MG63 (cell line): ENCODE data around the gene LDLRAD4. TPM values are rescaled to one million over a fixed set of nuclear protein-coding genes. Genes with fewer than 3 reads are reported as not detected.

Experiments
- DNase-seq: peaks from one replicate; pipeline ENCODE4 v3.0.0-alpha.2; 2020
- H3K27me3 ChIP-seq: fragments of 250-450 bp; sonication (Bioruptor Pico); 2 replicates; pipeline ENCODE4 v1.5.1; 2020; ENCODE audit warnings: mild to moderate bottlenecking, moderate library complexity
- H3K36me3 ChIP-seq: fragments of 250-450 bp; sonication (Bioruptor Pico); 2 replicates; pipeline ENCODE4 v1.5.1; 2020; ENCODE audit warnings: mild to moderate bottlenecking, moderate library complexity
- H3K4me3 ChIP-seq: fragments of 250-450 bp; sonication (Bioruptor Pico); 2 replicates; pipeline ENCODE4 v1.5.1; 2020; ENCODE audit warnings: mild to moderate bottlenecking, moderate library complexity
- H3K9me3 ChIP-seq: fragments of 250-450 bp; sonication (Bioruptor Pico); 2 replicates; pipeline ENCODE4 v1.5.1; 2020; ENCODE audit warnings: mild to moderate bottlenecking, moderate library complexity
- total RNA-seq: library from RNA; depleted of rRNA; stranded (reverse); fragments of >200 nt; shearing (Covaris generic); gene quantifications from 2 replicates; pipeline ENCODE4 v1.2.3, GENCODE V29; 2014; ENCODE audit warnings: low replicate concordance

The LDLRAD4 gene
- total RNA-seq, 1 experiment from 2014 or later: 0.36 TPM

GRCh38 chr18:13313006-13313686 lies 94.6 kb downstream of the LDLRAD4 start:
- no peaks in the 10 kb centered on the region for H3K36me3 ChIP-seq
- peaks cover 5% of the 10 kb centered on the region for H3K9me3 ChIP-seq
- no peaks in the 10 kb centered on the region for H3K27me3 ChIP-seq
- DNase-seq: no peak
- H3K4me3 ChIP-seq: no peak overlapping the region

DNA sequence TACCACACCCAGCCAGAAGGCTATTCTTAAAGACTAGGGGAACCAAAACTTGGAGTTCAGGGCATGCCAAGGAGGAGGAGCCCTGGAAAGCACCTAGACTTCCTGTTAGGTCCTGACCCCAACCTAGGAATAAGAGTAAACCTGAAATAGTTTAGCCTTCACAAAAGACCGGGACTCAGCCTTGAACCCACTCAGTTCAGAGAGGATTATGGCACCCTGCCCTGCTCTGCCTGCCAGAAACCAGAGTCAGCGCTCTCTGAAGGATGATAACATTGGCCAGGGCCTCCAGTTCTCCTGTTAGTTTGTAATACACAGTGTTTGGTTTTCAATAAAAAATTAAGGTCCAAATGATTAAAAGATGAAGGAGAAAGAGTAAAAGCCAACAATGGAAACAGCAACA lies 96.4 kb downstream of the LDLRAD4 start:
- Histone ChIP-seq H3K9me3 (peaks cover 5% of the 10 kb centered on the region), H3K4me3 (no peak overlapping the region), H3K36me3 (no peaks in the 10 kb centered on the region), H3K27me3 (no peaks in the 10 kb centered on the region)
- no peak for DNase-seq

GRCh38 chr18:13316063-13316462 lies 97.5 kb downstream of the LDLRAD4 start:
- Histone ChIP-seq H3K36me3 (no peaks in the 10 kb centered on the region), H3K4me3 (no peak overlapping the region), H3K27me3 (no peaks in the 10 kb centered on the region), H3K9me3 (peaks cover 5% of the 10 kb centered on the region)
- no peak for DNase-seq

GRCh38 chr18:13317801-13318200 lies 99.2 kb downstream of the LDLRAD4 start:
- no peaks in the 10 kb centered on the region for H3K27me3 ChIP-seq
- no peak overlapping the region for H3K4me3 ChIP-seq
- no peaks in the 10 kb centered on the region for H3K36me3 ChIP-seq
- peaks cover 5% of the 10 kb centered on the region for H3K9me3 ChIP-seq
- no peak for DNase-seq

GRCh38 chr18:13318731-13319501 lies 100.4 kb downstream of the LDLRAD4 start:
- no peak for DNase-seq
- no peaks in the 10 kb centered on the region for H3K36me3 ChIP-seq
- H3K4me3 ChIP-seq: no peak overlapping the region
- peaks cover 5% of the 10 kb centered on the region for H3K9me3 ChIP-seq
- H3K27me3 ChIP-seq: no peaks in the 10 kb centered on the region

GRCh38 chr18:13319629-13320028 lies 101.1 kb downstream of the LDLRAD4 start:
- DNase-seq: no peak
- Histone ChIP-seq H3K36me3 (no peaks in the 10 kb centered on the region), H3K9me3 (peaks cover 5% of the 10 kb centered on the region), H3K27me3 (no peaks in the 10 kb centered on the region), H3K4me3 (no peak overlapping the region)

- no peak overlapping the region for H3K4me3 ChIP-seq
- H3K27me3 ChIP-seq: no peaks in the 10 kb centered on the region
- H3K9me3 ChIP-seq: peaks cover 5% of the 10 kb centered on the region
- DNase-seq: no peak
- no peaks in the 10 kb centered on the region for H3K36me3 ChIP-seq
These were observed 101.5 kb downstream of the LDLRAD4 start for GRCh38 chr18:13320096-13320495.

DNA sequence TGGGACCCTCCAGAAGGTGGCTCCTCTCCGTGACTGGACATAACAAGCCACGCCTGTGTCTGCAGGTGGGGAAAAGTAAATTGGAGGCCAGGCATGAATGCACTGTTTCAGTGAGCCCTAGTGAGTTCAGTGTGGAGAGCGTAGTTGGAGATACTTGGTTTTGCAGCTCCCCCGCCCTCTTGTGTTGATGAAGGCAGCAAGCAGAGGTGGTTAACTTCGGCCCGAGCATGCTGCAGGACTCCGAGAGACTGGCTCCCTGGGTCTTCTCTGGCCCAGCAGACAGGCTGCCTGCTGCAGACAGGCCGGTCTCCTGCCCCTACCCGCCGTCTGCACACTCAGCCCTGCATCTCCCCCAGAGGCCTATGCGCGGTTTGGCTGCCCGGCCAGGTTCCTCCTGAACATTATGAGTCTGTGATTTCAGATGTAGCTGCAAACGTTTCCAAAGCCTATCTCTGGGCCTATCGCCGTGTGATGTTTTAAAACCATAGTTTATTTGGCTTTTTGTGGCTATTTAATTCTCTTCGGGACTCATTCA lies 102.4 kb downstream of the LDLRAD4 start:
- no peak for DNase-seq
- Histone ChIP-seq H3K36me3 (no peaks in the 10 kb centered on the region), H3K9me3 (peaks cover 4% of the 10 kb centered on the region), H3K27me3 (no peaks in the 10 kb centered on the region), H3K4me3 (no peak overlapping the region)

GRCh38 chr18:13321923-13322322 lies 103.4 kb downstream of the LDLRAD4 start:
- no peak for DNase-seq
- Histone ChIP-seq H3K9me3 (no peaks in the 10 kb centered on the region), H3K4me3 (no peak overlapping the region), H3K27me3 (no peaks in the 10 kb centered on the region), H3K36me3 (no peaks in the 10 kb centered on the region)

DNA sequence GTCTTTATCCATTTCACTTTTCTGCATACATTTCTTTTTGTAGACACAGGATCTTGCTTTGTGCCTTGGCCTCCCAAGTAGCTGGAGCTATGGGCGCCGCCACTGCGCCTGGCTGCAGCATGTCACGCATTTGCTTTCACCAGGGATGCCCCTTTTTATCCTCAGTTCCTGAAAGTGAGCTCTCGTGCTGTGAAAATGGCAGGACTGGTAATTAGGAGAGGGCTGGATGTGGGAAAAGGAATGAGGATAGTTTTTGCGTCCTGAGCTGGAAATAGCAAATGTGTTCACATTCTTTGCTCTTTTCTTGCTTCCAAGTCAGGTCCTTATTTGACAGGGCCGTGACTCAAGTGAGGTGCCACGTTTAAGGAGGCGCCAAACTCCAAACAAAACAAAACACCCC lies 104.6 kb downstream of the LDLRAD4 start:
- Histone ChIP-seq H3K36me3 (no peaks in the 10 kb centered on the region), H3K27me3 (no peaks in the 10 kb centered on the region), H3K4me3 (no peak overlapping the region), H3K9me3 (no peaks in the 10 kb centered on the region)
- no peak for DNase-seq

GRCh38 chr18:13324880-13325279 lies 106.3 kb downstream of the LDLRAD4 start:
- H3K9me3 ChIP-seq: no peaks in the 10 kb centered on the region
- no peak for DNase-seq
- H3K36me3 ChIP-seq: no peaks in the 10 kb centered on the region
- no peak overlapping the region for H3K4me3 ChIP-seq
- H3K27me3 ChIP-seq: no peaks in the 10 kb centered on the region

- no peaks in the 10 kb centered on the region for H3K36me3 ChIP-seq
- no peak overlapping the region for H3K4me3 ChIP-seq
- no peak for DNase-seq
- H3K9me3 ChIP-seq: no peaks in the 10 kb centered on the region; the same call in 1 of the 2 replicates
- H3K27me3 ChIP-seq: peaks cover 3% of the 10 kb centered on the region; the same call in 1 of the 2 replicates
These were observed 109.7 kb downstream of the LDLRAD4 start for GRCh38 chr18:13328213-13328612.

DNA sequence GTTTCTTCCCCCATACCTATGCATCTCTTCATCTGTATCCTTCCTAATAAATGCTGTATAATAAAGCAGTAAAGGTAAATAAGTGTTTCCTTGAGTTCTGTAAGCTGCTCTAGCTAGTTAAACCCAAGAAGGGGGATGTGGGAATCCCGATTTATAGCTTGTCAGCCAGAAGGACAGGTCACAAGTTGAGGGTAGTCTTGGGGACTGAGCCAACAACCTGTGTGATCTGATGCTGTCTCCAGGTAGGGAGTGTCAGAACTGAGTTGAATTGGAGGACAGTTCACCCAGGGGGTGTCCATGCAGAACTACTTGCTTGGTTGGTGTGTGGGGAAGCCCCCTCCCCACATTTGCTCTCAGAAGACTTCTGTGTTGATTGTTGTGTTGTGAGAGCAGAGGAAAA lies 112.4 kb downstream of the LDLRAD4 start:
- no peak overlapping the region for H3K4me3 ChIP-seq
- H3K27me3 ChIP-seq: peaks cover 3% of the 10 kb centered on the region; the same call in 1 of the 2 replicates
- H3K36me3 ChIP-seq: no peaks in the 10 kb centered on the region
- H3K9me3 ChIP-seq: no peaks in the 10 kb centered on the region; the same call in none of the 2 replicates
- DNase-seq: no peak

DNA sequence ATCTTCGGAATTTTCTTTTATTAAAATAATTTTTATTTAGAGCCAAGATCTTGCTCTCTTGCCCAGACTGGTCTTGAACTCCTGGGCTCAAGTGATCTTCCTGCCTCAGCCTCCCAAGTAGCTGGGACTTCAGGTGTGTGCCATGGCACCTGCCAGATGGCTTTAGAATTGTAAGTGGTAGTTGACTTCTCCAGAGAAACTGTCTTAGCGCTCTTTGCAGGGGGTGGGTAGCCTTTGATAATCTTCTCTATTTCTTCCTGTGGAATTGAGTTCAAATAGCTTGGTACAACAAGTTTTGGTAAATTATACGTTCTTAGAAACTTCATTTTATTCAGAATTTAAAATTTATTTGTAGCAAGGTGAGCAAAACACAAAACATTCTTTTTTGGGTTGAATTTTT lies 113.3 kb downstream of the LDLRAD4 start:
- no peaks in the 10 kb centered on the region; the same call in none of the 2 replicates for H3K9me3 ChIP-seq
- H3K4me3 ChIP-seq: no peak overlapping the region
- DNase-seq: no peak
- no peaks in the 10 kb centered on the region for H3K36me3 ChIP-seq
- peaks cover 3% of the 10 kb centered on the region; the same call in 1 of the 2 replicates for H3K27me3 ChIP-seq

GRCh38 chr18:13332874-13333273 lies 114.3 kb downstream of the LDLRAD4 start:
- H3K27me3 ChIP-seq: peaks cover 3% of the 10 kb centered on the region; the same call in 1 of the 2 replicates
- DNase-seq: no peak
- no peak overlapping the region for H3K4me3 ChIP-seq
- H3K9me3 ChIP-seq: no peaks in the 10 kb centered on the region; the same call in none of the 2 replicates
- no peaks in the 10 kb centered on the region for H3K36me3 ChIP-seq

GRCh38 chr18:13335903-13336302 lies 117.3 kb downstream of the LDLRAD4 start:
- Histone ChIP-seq H3K27me3 (peaks cover 3% of the 10 kb centered on the region; the same call in 1 of the 2 replicates), H3K36me3 (no peaks in the 10 kb centered on the region), H3K9me3 (no peaks in the 10 kb centered on the region; the same call in none of the 2 replicates), H3K4me3 (no peak overlapping the region)
- no peak for DNase-seq

DNA sequence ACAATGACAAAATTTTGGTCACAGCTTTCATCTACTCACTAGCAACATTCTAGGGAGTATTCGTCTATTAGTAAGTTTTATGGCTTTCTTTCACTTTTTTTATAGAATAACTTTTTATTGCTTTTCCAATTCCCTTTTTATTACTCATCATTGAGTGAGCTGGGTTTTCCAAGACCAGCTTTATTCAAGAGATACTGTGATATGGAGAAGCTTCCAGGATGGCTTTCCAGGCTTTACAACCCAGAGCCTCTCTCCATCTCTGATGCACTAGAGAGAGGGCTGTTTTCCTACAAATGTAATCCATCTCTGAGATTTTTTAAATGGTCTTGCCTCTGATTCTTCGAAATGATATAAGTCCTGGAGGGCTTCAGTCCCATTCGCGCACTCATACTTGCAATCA lies 118.3 kb downstream of the LDLRAD4 start:
- Histone ChIP-seq H3K27me3 (no peaks in the 10 kb centered on the region; the same call in 1 of the 2 replicates), H3K4me3 (no peak overlapping the region), H3K9me3 (no peaks in the 10 kb centered on the region; the same call in none of the 2 replicates), H3K36me3 (no peaks in the 10 kb centered on the region)
- no peak for DNase-seq
